CD4-positive, alpha-beta T cell treated with Interleukin-2 at 100 ng/mL for 4 hours (primary cell): ENCODE data around the gene COMMD8.
A peak's percentile ranks its signal among the peaks of the same experiment; 100 is the strongest.
"Not testable (repeated sequence)": the region's sequence is repeated elsewhere in the genome, so short reads cannot be mapped to it uniquely, and the experiment has no call there.

ENCODE experiments used
- DNase-seq: peaks from one replicate; pipeline ENCODE4 v3.0.0-alpha.2; 2020; ENCODE audit warnings: low spot score

COMMD8 gene

DNA sequence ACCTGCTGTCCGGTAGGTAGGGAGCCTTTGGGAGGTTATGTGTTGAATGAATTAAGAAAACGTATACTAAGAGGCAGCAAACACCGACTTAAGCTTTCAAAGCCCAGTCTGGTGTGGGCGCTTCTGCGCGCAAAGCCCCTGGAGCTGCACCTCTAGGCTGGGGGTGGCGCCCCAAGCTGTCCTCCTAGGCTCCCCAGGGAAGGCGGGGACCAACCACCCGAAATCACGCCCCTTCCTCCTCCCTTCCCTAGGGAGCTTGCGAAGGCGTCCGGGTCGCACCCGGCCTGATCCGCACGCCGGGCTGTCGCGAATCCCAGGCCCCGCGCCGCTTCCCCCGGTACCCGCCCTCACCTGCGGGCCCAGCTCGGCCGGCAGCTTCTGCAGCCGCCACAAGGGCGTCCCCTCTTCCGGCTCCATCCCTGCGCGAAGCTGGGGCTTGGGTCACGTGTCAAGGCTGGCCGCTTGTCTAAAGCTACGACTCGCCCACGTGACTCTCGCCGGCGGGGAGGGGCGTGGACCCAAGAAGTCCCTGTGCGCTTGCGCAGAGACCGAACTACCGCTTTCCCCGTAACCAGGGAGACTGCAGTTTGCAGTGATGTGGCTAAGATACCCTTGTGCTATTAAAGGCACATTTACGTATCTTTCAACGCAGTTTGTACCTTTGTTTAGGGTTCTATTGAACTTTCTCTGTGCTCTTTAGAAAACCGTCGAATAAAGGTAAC lies at the start of gene COMMD8:
COMMD8 (minus strand) TSS at position 468 of the 722 bp plus-strand sequence; CDS start at position 417, 51 bp downstream.
- peak; percentile 98 for DNase-seq

DNA sequence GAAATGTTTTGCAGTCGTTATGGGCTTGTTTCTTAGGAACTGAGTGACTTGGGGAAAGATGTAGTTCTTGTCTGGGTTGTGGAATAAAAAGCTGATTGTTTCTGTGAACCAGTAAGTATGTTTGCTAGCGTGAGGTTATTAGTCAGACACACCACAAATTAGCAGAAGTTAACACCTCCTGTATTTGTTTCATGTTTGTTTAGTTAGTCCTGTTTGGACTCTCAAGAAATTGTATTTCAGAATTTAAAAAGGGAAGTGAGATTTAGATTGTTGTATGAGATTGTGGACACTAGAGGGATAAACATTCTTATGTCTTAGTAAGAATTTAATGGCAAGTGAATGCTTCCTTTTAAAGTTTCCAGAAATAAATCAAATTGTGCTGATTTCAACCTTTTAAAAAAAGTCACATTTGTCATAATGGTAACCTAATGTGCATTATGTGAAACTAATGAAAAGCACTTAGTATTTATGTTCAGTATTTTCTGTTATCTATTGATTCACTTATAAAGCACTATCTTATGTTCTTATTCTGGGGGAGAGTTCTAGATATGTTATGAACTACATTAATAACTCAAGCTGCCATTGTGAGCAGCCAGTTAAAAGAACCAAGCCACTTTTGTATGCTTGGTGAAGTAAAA lies 47.1 kb upstream of the COMMD8 start:
- DNase-seq, result peak; percentile 9

DNA sequence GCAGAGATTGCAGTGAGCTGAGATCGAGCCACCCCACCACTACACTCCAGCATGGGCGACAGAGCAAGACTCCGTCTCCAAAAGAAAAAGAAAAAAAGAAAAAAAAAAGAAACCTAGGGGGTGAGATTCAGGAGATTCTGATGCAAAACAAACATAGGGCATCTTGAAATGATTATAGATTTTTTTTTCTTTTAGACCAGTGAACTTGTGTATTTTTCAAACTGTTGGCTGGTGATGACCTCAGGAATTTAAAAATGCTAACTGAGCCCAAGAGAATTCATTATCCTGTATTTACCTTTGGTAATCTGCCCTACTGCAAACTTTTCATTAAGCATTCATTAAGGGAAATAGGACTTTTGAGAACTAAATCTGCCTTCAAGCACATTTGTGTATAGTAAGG lies 42.2 kb upstream of the COMMD8 start:
- DNase-seq, result no peak

- no peak for DNase-seq
These were observed 41.6 kb upstream of the COMMD8 start for GRCh38 chr4:47505147-47505546.

GRCh38 chr4:47500776-47501175 lies 37.3 kb upstream of the COMMD8 start:
- no peak for DNase-seq

DNA sequence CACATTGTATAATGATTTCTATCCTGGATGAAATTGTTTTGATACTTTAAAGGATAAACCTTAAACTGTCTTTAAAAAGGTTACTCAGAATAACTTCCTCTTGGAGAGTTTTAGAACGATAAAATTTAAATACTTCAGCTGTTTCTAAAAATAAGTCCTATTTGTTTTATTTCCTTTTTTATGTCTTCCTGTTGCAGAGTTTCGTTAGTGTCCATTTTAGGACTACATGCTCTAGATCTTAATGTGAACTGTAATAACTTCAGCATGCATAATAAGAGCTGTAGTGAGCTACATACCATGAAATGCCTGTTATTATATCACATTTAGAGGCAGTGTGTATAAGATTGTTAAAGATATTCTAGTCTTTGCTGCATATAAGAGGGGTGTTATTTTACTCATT lies 36.2 kb upstream of the COMMD8 start:
- DNase-seq, result no peak

DNA sequence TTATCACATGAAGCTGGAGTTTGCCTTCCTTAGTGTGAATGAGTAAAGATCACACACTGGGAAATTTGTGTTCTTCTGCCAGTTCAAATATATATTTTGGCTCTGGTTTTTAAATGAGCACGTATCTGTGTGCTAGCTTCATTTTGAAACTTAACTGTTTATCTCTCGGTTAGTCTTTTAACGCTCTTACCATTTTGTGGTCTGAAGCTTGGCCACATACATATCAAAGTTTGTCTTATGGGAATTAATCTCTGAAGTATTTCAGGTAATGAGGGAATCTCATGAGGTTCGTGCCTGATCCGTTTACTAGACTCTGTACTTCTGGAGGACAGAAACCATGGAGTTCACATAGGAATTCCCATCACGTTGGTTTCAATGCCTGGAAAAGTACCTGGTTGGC lies 35.4 kb upstream of the COMMD8 start:
- no peak for DNase-seq

DNA sequence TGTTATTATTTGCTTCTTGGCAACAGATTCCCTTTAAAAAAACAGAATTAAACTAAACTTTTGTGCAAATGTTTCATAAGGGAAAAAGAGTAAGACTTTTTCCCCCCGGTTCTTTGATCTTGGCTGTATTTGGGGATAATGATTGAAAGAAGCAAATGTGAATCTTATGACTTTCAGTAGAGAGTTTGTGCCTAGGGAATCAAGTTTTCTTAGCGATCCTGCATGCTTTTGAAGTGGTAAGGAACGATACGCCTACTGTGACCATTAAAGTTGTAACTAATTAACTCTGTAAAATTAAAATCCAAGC lies 30.6 kb upstream of the COMMD8 start:
- no peak for DNase-seq

DNA sequence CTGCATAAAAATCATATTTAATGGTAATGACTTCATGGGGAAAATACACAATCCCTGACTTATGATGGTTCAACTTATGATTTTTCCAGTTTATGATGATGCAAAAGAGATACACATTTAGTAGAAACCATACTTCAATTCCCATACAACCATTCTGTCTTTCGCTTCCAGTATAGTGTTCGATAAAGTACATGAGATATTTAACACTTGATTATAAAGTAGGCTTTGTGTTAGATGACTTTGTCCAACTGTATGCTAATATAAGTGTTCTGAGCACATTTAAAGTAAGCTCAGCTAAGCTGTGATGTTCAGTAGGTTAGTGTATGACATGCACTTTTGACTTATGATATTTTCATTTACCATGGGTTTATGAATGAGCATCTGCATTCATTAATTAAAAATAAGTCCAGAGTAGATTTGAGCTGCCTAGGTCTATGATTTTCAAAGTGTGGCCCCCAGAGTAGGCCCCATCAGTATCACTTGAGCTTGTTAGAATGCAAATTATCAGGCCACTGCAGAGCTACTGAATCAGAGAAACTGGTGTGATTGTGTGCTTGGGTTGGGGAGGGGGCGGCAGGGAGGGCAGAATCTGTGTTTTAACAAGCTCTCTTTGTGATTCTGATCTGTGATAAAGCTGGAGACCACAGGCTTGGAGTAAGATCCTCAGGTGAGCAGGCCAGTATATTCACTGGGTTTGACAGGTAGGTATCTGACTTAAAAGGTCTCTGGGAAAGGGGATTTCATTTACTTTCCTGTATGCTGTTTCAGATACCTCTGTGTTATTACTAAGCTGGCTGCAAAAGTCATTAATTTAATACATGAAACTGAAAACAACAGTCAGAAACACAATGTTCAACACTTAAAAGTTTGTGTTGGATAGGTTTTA lies 30.0 kb upstream of the COMMD8 start:
- DNase-seq, result no peak

DNA sequence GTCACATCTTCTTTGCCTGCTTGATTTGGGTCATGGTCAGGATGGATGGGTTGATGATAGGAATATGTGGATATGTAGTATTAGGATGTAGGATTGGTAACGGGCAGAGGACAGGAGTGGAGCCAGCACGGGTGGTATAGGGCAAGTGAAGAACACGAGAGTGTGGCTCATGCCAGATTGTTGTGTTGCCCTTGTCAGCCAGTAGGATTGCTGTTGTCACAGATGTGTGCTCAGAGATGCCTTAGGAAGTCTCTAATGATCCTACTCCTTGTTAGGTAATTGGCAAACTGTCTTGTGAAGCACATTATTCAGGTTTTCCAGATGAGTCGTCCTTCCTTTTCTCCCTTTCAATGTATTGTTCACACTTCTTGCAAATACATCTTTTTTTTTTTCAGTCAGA lies 27.0 kb upstream of the COMMD8 start:
- DNase-seq, result no peak

DNA sequence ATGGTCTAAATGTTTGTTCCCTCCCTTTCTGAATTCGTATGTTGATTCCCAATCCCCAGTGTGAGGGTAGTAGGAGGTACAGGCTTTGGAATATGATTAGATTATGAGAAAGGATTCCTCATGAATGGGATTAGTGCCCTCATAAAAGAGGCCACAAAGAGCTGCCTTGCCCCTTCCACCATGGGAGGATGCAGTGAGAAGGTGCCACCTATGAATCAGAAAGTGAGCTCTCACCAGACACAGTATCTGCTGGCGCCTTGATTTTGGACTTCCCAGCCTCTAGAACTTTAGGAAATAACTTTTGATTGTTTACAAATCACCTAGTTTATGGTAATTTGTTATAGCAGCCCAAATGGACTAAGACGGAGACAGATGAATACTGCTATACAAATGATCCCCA lies 25.2 kb upstream of the COMMD8 start:
- no peak for DNase-seq

DNA sequence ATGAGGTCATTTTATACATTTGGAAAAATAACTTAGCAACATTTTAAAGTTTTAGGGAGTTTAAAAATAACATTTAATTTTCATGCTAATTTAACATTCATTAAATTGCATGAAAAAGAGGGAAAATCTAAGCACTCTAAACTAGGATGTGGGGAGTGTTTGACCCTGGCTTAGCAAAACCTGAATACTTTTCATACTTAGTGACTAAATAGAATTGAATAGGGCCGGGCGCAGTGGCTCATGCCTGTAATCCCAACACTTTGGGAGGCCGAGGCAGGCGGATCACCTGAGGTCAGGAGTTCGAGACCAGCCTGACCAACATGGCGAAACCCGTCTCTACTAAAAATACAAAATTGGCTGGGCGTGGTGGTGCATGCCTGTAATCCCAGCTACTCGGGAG lies 23.2 kb upstream of the COMMD8 start:
- not testable (repeated sequence) for DNase-seq

GRCh38 chr4:47486231-47486673 lies 22.8 kb upstream of the COMMD8 start:
- no peak for DNase-seq

GRCh38 chr4:47485768-47486167 lies 22.3 kb upstream of the COMMD8 start:
- no peak for DNase-seq

GRCh38 chr4:47485047-47485692 lies 21.7 kb upstream of the COMMD8 start, which contains the start of gene ATP10D:
ATP10D (plus strand) TSS chr4:47485275; CDS start chr4:47512541, 27,266 bp downstream.
- peak; percentile 69 for DNase-seq

- DNase-seq, result no peak
These were observed 20.7 kb upstream of the COMMD8 start for GRCh38 chr4:47484168-47484567.

DNA sequence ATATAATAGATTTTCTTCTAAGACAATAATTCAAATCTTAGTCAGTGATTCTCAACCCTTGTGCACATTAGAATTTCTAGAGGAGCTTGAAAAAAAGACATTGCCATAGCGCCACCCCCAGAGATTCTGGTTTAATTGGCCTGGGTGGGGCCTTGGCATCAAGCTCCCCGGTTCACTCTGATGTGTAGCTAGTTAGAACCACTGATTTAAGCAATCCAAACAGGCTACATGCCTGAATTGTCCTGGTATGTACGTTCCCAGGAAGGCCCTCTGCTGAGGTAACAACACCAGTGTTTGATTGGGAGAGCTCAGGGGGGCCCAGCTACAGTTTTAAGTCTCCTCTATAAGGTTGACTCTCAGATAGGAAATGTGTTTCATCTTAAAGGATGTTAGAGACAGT lies 20.2 kb upstream of the COMMD8 start:
- DNase-seq, result no peak

DNA sequence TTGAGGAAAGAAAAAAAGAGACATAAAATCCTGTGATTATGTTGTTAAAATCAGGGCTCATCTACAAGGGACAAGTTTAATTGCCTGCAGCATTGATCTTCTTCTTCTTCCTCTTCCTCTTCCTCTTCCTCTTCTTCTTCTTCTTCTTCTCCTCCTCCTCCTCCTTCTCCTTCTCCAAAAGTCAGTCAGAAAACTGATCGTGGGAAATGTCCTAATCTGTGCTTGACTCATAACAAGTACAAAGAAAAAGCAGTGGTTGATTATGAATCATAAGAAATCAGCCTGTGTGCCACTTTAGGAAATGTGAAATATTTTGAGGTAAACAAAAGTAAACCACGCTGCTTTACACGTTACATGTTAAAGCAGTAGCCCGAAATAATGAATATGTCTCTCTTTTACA lies 18.8 kb upstream of the COMMD8 start:
- DNase-seq, result peak; percentile 35

DNA sequence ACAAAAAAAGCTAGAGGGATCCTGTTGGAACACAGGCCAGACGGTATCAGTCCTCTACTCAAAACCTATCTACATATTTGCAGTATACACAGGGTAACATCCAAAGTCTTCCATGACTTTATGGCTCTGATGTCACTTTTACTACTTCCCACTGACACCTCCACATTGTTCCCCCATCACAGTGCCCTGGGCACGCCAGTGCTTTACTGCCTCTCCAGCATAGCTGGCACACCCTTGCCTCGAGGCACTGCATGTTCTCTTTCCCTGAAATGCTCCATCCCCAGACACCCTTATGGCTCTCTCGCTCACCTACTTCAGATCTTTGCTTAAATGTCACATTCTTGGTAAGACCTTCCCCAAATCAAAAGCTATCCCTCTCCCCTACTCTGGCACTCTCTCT lies 15.3 kb upstream of the COMMD8 start:
- no peak for DNase-seq

DNA sequence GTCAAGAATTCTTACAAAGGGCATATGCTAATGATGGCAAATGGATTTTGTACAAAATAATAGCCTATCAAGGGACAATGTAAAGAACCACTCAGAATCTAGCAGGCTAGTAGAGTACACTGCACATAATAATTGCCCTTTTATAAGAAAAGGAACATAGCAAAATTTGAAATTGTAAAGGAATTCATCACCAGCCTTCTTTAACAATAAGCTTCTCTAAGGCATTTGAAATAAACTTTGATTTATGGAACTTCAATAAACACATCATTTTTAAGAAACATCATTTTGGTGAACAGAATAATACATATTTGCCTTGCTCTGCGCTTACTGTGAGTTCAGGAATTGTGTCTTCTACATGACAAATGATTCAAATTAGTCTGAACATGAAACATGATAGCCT lies 11.9 kb upstream of the COMMD8 start:
- no peak for DNase-seq

DNA sequence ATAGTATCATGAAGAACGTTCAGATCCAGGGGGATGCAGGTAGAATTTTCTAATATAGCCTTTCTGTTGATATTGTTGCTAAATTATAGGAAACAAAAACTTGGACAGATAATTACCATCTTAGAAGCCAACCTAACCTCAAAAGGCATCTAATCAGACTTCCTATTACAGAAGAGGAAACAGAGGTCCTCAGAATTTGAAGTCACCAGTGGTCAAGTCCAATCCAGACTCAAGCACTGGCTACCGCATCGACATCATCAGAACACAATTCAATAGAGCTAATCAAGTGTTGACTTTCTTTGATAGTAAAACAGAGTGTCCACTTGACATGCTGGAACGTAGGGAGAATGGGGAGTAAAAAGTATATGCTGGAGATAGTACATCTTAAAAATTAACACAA lies 11.3 kb upstream of the COMMD8 start:
- DNase-seq, result no peak

DNA sequence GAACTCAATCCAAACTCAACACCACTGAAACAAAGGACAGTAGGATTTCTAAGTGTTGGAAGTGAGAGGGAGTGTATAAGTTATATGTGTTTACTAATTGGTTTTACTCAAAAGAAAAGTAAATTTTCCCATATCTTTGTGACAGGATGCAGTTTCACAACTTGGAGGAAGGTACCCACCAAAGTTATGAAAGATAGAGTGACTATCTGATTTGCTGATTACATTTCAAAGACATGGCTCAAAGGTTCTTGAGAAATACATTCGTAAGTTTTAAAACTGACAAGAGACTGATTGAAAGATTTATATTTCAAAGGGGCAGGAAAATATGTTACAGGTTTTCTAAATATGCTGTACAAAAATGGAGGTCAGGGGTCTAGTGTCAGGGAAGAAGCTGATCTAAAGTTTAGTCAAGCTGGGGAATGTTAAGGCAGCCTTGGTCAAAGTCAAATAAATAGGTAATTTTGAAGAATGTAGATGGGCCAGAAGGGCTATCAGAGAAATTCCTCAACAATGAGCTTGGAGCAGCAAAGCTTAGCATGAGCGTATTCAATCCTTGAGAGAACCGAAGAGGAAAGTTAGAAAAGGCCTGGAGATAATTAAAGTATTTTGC lies 9.7 kb upstream of the COMMD8 start:
- no peak for DNase-seq
